Measurements from ENCODE around the gene CLMN.

Gene CLMN

GRCh38 chr14:95319312-95320077 lies at the start of gene CLMN:
Gene CLMN (minus strand): TSS chr14:95319908. CDS start chr14:95319792, 116 bp downstream.
- no peak within 1 kb of the TSS for H3K9ac ChIP-seq (ENCODE audit: low read depth, low read length)
- peaks cover 3% of the 10 kb centered on the region for H3K4me1 ChIP-seq (ENCODE audit: control insufficient read depth, insufficient read depth, low read length)
- no peaks in the 10 kb centered on the region for H3K36me3 ChIP-seq (ENCODE audit: control insufficient read depth, insufficient read depth, low read length)
- no peaks in the 10 kb centered on the region for H3K9me3 ChIP-seq (ENCODE audit: control insufficient read depth, insufficient read depth, low read length)
- peaks cover 34% of the 10 kb centered on the region for H3K27me3 ChIP-seq (ENCODE audit: control insufficient read depth, insufficient read depth, low read length)
- H3K4me3 ChIP-seq (ENCODE audit: low read depth, low read length) = peak within 1 kb of the TSS; percentile 61

- Histone ChIP-seq H3K4me1 (ENCODE audit: control insufficient read depth, insufficient read depth, low read length) (peaks cover 15% of the 10 kb centered on the region), H3K4me3 (ENCODE audit: low read depth, low read length) (no peak overlapping the region), H3K9me3 (ENCODE audit: control insufficient read depth, insufficient read depth, low read length) (no peaks in the 10 kb centered on the region), H3K9ac (ENCODE audit: low read depth, low read length) (no peak overlapping the region), H3K27me3 (ENCODE audit: control insufficient read depth, insufficient read depth, low read length) (no peaks in the 10 kb centered on the region), H3K36me3 (ENCODE audit: control insufficient read depth, insufficient read depth, low read length) (no peaks in the 10 kb centered on the region)
These were observed 45.7 kb upstream of the CLMN start for GRCh38 chr14:95365401-95365800.

- H3K4me1 ChIP-seq (ENCODE audit: control insufficient read depth, insufficient read depth, low read length) = peaks cover 10% of the 10 kb centered on the region
- no peak overlapping the region for H3K4me3 ChIP-seq (ENCODE audit: low read depth, low read length)
- no peaks in the 10 kb centered on the region for H3K9me3 ChIP-seq (ENCODE audit: control insufficient read depth, insufficient read depth, low read length)
- no peak overlapping the region for H3K9ac ChIP-seq (ENCODE audit: low read depth, low read length)
- H3K36me3 ChIP-seq (ENCODE audit: control insufficient read depth, insufficient read depth, low read length) = no peaks in the 10 kb centered on the region
- H3K27me3 ChIP-seq (ENCODE audit: control insufficient read depth, insufficient read depth, low read length) = no peaks in the 10 kb centered on the region
These were observed 44.9 kb upstream of the CLMN start for GRCh38 chr14:95364481-95365209.

GRCh38 chr14:95363468-95363954 lies 43.8 kb upstream of the CLMN start:
- no peak overlapping the region for H3K4me3 ChIP-seq (ENCODE audit: low read depth, low read length)
- H3K9ac ChIP-seq (ENCODE audit: low read depth, low read length) = no peak overlapping the region
- H3K36me3 ChIP-seq (ENCODE audit: control insufficient read depth, insufficient read depth, low read length) = no peaks in the 10 kb centered on the region
- H3K9me3 ChIP-seq (ENCODE audit: control insufficient read depth, insufficient read depth, low read length) = no peaks in the 10 kb centered on the region
- H3K4me1 ChIP-seq (ENCODE audit: control insufficient read depth, insufficient read depth, low read length) = peaks cover 10% of the 10 kb centered on the region
- H3K27me3 ChIP-seq (ENCODE audit: control insufficient read depth, insufficient read depth, low read length) = no peaks in the 10 kb centered on the region

- Histone ChIP-seq H3K9me3 (ENCODE audit: control insufficient read depth, insufficient read depth, low read length) (no peaks in the 10 kb centered on the region), H3K9ac (ENCODE audit: low read depth, low read length) (no peak overlapping the region), H3K4me3 (ENCODE audit: low read depth, low read length) (peak overlapping the region; percentile 52), H3K36me3 (ENCODE audit: control insufficient read depth, insufficient read depth, low read length) (no peaks in the 10 kb centered on the region), H3K27me3 (ENCODE audit: control insufficient read depth, insufficient read depth, low read length) (no peaks in the 10 kb centered on the region), H3K4me1 (ENCODE audit: control insufficient read depth, insufficient read depth, low read length) (peaks cover 10% of the 10 kb centered on the region)
These were observed 42.4 kb upstream of the CLMN start for GRCh38 chr14:95362138-95362494.

GRCh38 chr14:95361373-95362137 lies 41.8 kb upstream of the CLMN start:
- H3K27me3 ChIP-seq (ENCODE audit: control insufficient read depth, insufficient read depth, low read length) = no peaks in the 10 kb centered on the region
- H3K36me3 ChIP-seq (ENCODE audit: control insufficient read depth, insufficient read depth, low read length) = no peaks in the 10 kb centered on the region
- peak overlapping the region; percentile 52 for H3K4me3 ChIP-seq (ENCODE audit: low read depth, low read length)
- H3K9me3 ChIP-seq (ENCODE audit: control insufficient read depth, insufficient read depth, low read length) = no peaks in the 10 kb centered on the region
- peak overlapping the region; percentile 19 for H3K9ac ChIP-seq (ENCODE audit: low read depth, low read length)
- H3K4me1 ChIP-seq (ENCODE audit: control insufficient read depth, insufficient read depth, low read length) = peaks cover 10% of the 10 kb centered on the region

- no peaks in the 10 kb centered on the region for H3K27me3 ChIP-seq (ENCODE audit: control insufficient read depth, insufficient read depth, low read length)
- H3K9ac ChIP-seq (ENCODE audit: low read depth, low read length) = no peak overlapping the region
- no peaks in the 10 kb centered on the region for H3K36me3 ChIP-seq (ENCODE audit: control insufficient read depth, insufficient read depth, low read length)
- H3K4me3 ChIP-seq (ENCODE audit: low read depth, low read length) = no peak overlapping the region
- peaks cover 10% of the 10 kb centered on the region for H3K4me1 ChIP-seq (ENCODE audit: control insufficient read depth, insufficient read depth, low read length)
- no peaks in the 10 kb centered on the region for H3K9me3 ChIP-seq (ENCODE audit: control insufficient read depth, insufficient read depth, low read length)
These were observed 41.1 kb upstream of the CLMN start for GRCh38 chr14:95360828-95361227.

GRCh38 chr14:95359994-95360826 lies 40.5 kb upstream of the CLMN start:
- no peak overlapping the region for H3K9ac ChIP-seq (ENCODE audit: low read depth, low read length)
- H3K36me3 ChIP-seq (ENCODE audit: control insufficient read depth, insufficient read depth, low read length) = no peaks in the 10 kb centered on the region
- no peaks in the 10 kb centered on the region for H3K27me3 ChIP-seq (ENCODE audit: control insufficient read depth, insufficient read depth, low read length)
- H3K4me3 ChIP-seq (ENCODE audit: low read depth, low read length) = no peak overlapping the region
- peaks cover 10% of the 10 kb centered on the region for H3K4me1 ChIP-seq (ENCODE audit: control insufficient read depth, insufficient read depth, low read length)
- no peaks in the 10 kb centered on the region for H3K9me3 ChIP-seq (ENCODE audit: control insufficient read depth, insufficient read depth, low read length)

GRCh38 chr14:95356245-95356869 lies 36.6 kb upstream of the CLMN start:
- H3K4me3 ChIP-seq (ENCODE audit: low read depth, low read length) = no peak overlapping the region
- no peaks in the 10 kb centered on the region for H3K9me3 ChIP-seq (ENCODE audit: control insufficient read depth, insufficient read depth, low read length)
- H3K9ac ChIP-seq (ENCODE audit: low read depth, low read length) = no peak overlapping the region
- peaks cover 5% of the 10 kb centered on the region for H3K4me1 ChIP-seq (ENCODE audit: control insufficient read depth, insufficient read depth, low read length)
- H3K27me3 ChIP-seq (ENCODE audit: control insufficient read depth, insufficient read depth, low read length) = no peaks in the 10 kb centered on the region
- no peaks in the 10 kb centered on the region for H3K36me3 ChIP-seq (ENCODE audit: control insufficient read depth, insufficient read depth, low read length)

- H3K4me1 ChIP-seq (ENCODE audit: control insufficient read depth, insufficient read depth, low read length) = no peaks in the 10 kb centered on the region
- H3K36me3 ChIP-seq (ENCODE audit: control insufficient read depth, insufficient read depth, low read length) = no peaks in the 10 kb centered on the region
- no peak overlapping the region for H3K4me3 ChIP-seq (ENCODE audit: low read depth, low read length)
- H3K9ac ChIP-seq (ENCODE audit: low read depth, low read length) = no peak overlapping the region
- no peaks in the 10 kb centered on the region for H3K9me3 ChIP-seq (ENCODE audit: control insufficient read depth, insufficient read depth, low read length)
- no peaks in the 10 kb centered on the region for H3K27me3 ChIP-seq (ENCODE audit: control insufficient read depth, insufficient read depth, low read length)
These were observed 35.7 kb upstream of the CLMN start for GRCh38 chr14:95355422-95355821.

- Histone ChIP-seq H3K4me3 (ENCODE audit: low read depth, low read length) (no peak overlapping the region), H3K4me1 (ENCODE audit: control insufficient read depth, insufficient read depth, low read length) (no peaks in the 10 kb centered on the region), H3K27me3 (ENCODE audit: control insufficient read depth, insufficient read depth, low read length) (no peaks in the 10 kb centered on the region), H3K9me3 (ENCODE audit: control insufficient read depth, insufficient read depth, low read length) (no peaks in the 10 kb centered on the region), H3K36me3 (ENCODE audit: control insufficient read depth, insufficient read depth, low read length) (no peaks in the 10 kb centered on the region), H3K9ac (ENCODE audit: low read depth, low read length) (no peak overlapping the region)
These were observed 35.1 kb upstream of the CLMN start for GRCh38 chr14:95354834-95355233.

Data from iPS-15b (cell line).